Activated CD4-positive, alpha-beta T cell treated with anti-CD3 and anti-CD28 coated beads, Interleukin-2, amount 10 ng/mL, durations not matched to agents 24 days and 14 days (primary cell): ENCODE data around the gene CAV2. TPM values are rescaled to one million over a fixed set of nuclear protein-coding genes. Genes with fewer than 3 reads are reported as not detected.
A peak's percentile ranks its signal among the peaks of the same experiment; 100 is the strongest.

Source experiments
- DNase-seq: peaks from one replicate; pipeline ENCODE4 v3.0.0; 2022
- H3K27ac Mint-ChIP-seq: one replicate; pipeline ENCODE4 v1.8.0; 2022; ENCODE audit warnings: mild to moderate bottlenecking, mixed read lengths
- H3K27me3 Mint-ChIP-seq: one replicate; pipeline ENCODE4 v1.8.0; 2022; ENCODE audit warnings: mixed read lengths
- H3K36me3 Mint-ChIP-seq: one replicate; pipeline ENCODE4 v1.8.0; 2022; ENCODE audit warnings: low read depth, mild to moderate bottlenecking, mixed read lengths
- H3K4me1 Mint-ChIP-seq: one replicate; pipeline ENCODE4 v1.8.0; 2021; ENCODE audit warnings: mixed read lengths
- H3K4me3 Mint-ChIP-seq: one replicate; pipeline ENCODE4 v1.8.0; 2022; ENCODE audit warnings: mild to moderate bottlenecking, moderate library complexity, mixed read lengths
- H3K9me3 Mint-ChIP-seq: one replicate; pipeline ENCODE4 v1.8.0; 2021; ENCODE audit warnings: mixed read lengths
- intact Hi-C: fragments of 100-400 bp; cut with micrococcal nuclease; formaldehyde crosslinking; loops from one replicate; pipeline ENCODE4 v1.15.1; 2023
- total RNA-seq: library from RNA; stranded (reverse); gene quantifications from 2 replicates; pipeline ENCODE4 v1.2.3, GENCODE V29; 2022

Gene CAV2, protein sequence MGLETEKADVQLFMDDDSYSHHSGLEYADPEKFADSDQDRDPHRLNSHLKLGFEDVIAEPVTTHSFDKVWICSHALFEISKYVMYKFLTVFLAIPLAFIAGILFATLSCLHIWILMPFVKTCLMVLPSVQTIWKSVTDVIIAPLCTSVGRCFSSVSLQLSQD
- not detected in 2 replicates for total RNA-seq

GRCh38 chr7:116499168-116500077 is at the start of gene CAV2:
TSS of gene CAV2 (plus strand) at chr7:116499738. CDS start at chr7:116499782, 44 bp downstream.
- no peak for DNase-seq
- Mint-ChIP-seq H3K36me3 (no peaks in the 10 kb centered on the region), H3K9me3 (no peaks in the 10 kb centered on the region), H3K27ac (no peak within 1 kb of the TSS), H3K27me3 (peaks cover 56% of the 10 kb centered on the region), H3K4me1 (peaks cover 9% of the 10 kb centered on the region), H3K4me3 (peak within 1 kb of the TSS; percentile 45)
- intact Hi-C loops = loop anchor here (1.0 kb wide), 1 partner anchor 27 kb away; no protein-coding TSS in a partner anchor

DNA sequence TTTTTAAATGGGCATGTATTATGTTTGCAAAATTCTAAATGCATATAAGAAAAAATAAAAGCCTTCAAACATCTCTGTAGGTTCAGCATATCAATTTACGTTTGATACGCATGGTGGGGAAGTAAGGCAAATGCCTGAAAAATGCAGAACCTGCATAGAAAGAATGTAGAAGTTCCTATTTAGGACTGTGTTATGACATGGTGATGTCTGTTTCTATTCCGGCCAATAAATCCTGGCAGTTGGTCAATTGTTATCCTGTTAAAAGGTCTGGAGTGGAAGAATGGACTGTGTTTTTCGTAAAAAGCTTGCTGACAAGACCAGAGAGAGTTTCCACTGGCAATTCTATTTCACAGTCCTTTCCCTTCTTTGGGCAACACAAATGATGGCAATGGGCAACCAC is 49.6 kb upstream of the CAV2 start:
- DNase-seq = no peak
- Mint-ChIP-seq H3K4me1 (no peaks in the 10 kb centered on the region), H3K9me3 (no peaks in the 10 kb centered on the region), H3K4me3 (no peak overlapping the region), H3K27me3 (peaks cover 7% of the 10 kb centered on the region), H3K27ac (no peak overlapping the region), H3K36me3 (no peaks in the 10 kb centered on the region)
- intact Hi-C loops = no loop called here

GRCh38 chr7:116451957-116452729 is 47.4 kb upstream of the CAV2 start:
- Mint-ChIP-seq H3K9me3 (no peaks in the 10 kb centered on the region), H3K27me3 (peaks cover 2% of the 10 kb centered on the region), H3K4me3 (no peak overlapping the region), H3K36me3 (no peaks in the 10 kb centered on the region), H3K4me1 (no peaks in the 10 kb centered on the region), H3K27ac (no peak overlapping the region)
- no peak for DNase-seq
- intact Hi-C loops = no loop called here

- Mint-ChIP-seq H3K36me3 (no peaks in the 10 kb centered on the region), H3K27me3 (no peaks in the 10 kb centered on the region), H3K4me1 (no peaks in the 10 kb centered on the region), H3K4me3 (no peak overlapping the region), H3K9me3 (no peaks in the 10 kb centered on the region), H3K27ac (no peak overlapping the region)
- no peak for DNase-seq
- intact Hi-C loops = no loop called here
Observed at GRCh38 chr7:116454377-116454776, 45.2 kb upstream of the CAV2 start.

GRCh38 chr7:116455009-116455408 is 44.5 kb upstream of the CAV2 start:
- Mint-ChIP-seq H3K27ac (no peak overlapping the region), H3K9me3 (no peaks in the 10 kb centered on the region), H3K36me3 (no peaks in the 10 kb centered on the region), H3K4me1 (no peaks in the 10 kb centered on the region), H3K27me3 (no peaks in the 10 kb centered on the region), H3K4me3 (no peak overlapping the region)
- intact Hi-C loops = no loop called here
- DNase-seq = no peak

DNA sequence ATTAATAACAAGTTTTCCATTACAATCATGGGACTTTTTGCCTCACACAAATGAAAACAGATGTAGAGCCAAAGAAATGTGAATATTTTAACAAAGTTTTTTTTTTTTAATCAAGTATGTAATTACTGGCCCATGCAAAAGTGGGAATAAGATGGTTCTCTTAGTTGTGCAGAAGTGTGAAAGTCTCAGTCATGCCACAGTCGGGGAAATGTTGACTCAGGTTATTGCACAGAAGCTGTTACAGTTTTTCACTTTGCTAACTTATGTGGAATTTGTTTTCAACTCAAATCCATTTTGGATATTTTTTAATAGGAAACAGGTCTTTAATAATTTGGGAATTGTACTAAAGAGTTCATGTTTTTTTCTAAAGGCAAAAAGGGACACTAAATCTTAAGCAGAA is 44.0 kb upstream of the CAV2 start:
- H3K9me3 Mint-ChIP-seq = no peaks in the 10 kb centered on the region
- no peaks in the 10 kb centered on the region for H3K36me3 Mint-ChIP-seq
- H3K4me1 Mint-ChIP-seq = no peaks in the 10 kb centered on the region
- intact Hi-C loops = no loop called here
- H3K27ac Mint-ChIP-seq = no peak overlapping the region
- no peaks in the 10 kb centered on the region for H3K27me3 Mint-ChIP-seq
- no peak for DNase-seq
- H3K4me3 Mint-ChIP-seq = no peak overlapping the region

DNA sequence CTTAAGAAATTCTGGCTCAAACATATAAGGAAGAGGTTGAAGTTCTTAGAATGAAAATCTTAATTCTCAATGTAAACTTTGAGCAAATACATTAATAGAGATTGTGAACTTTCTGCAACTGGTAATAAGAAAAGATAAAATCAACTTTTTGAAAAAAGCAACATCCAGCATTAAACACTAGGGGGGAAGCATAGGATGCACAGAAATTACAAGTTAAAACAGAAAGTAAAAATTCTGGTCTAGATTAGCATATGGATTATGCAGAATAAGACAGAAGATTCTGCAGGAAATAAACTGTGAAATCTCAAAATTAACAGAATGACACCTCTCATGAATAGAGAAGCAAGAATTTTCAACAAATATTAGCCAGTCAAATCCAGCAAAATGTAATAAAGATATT is 38.0 kb upstream of the CAV2 start:
- Mint-ChIP-seq H3K4me3 (no peak overlapping the region), H3K36me3 (no peaks in the 10 kb centered on the region), H3K27ac (no peak overlapping the region), H3K4me1 (no peaks in the 10 kb centered on the region), H3K9me3 (no peaks in the 10 kb centered on the region), H3K27me3 (peaks cover 6% of the 10 kb centered on the region)
- no peak for DNase-seq
- intact Hi-C loops = no loop called here

GRCh38 chr7:116463956-116464355 is 35.6 kb upstream of the CAV2 start:
- Mint-ChIP-seq H3K36me3 (no peaks in the 10 kb centered on the region), H3K4me1 (no peaks in the 10 kb centered on the region), H3K9me3 (no peaks in the 10 kb centered on the region), H3K27me3 (peaks cover 6% of the 10 kb centered on the region), H3K4me3 (no peak overlapping the region), H3K27ac (no peak overlapping the region)
- DNase-seq = no peak
- intact Hi-C loops = no loop called here

- no peak for DNase-seq
- H3K4me1 Mint-ChIP-seq = no peaks in the 10 kb centered on the region
- intact Hi-C loops = no loop called here
- H3K27me3 Mint-ChIP-seq = peaks cover 6% of the 10 kb centered on the region
- H3K27ac Mint-ChIP-seq = no peak overlapping the region
- H3K36me3 Mint-ChIP-seq = no peaks in the 10 kb centered on the region
- no peak overlapping the region for H3K4me3 Mint-ChIP-seq
- no peaks in the 10 kb centered on the region for H3K9me3 Mint-ChIP-seq
Observed at GRCh38 chr7:116464375-116464774, 35.2 kb upstream of the CAV2 start.

DNA sequence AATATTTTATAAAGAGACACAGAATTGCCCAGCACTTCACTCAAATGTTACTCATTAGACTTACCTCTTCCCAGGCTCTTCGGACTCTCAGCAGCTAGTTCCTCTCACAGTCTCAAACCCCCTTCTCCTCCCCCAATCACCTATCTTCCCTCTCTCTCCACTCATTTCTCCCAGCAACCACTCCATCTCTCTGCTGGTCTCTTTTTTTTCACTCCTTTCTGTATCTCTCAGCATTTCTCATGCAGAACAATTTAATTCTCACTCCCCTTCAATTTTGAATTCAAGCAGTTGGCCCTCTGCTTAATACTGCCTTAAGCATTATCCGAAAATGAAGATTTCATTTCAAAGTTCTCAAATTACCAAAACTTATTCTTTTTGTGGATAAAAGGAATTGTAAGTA is 34.4 kb upstream of the CAV2 start:
- H3K9me3 Mint-ChIP-seq = no peaks in the 10 kb centered on the region
- no peaks in the 10 kb centered on the region for H3K4me1 Mint-ChIP-seq
- intact Hi-C loops = no loop called here
- no peak overlapping the region for H3K27ac Mint-ChIP-seq
- no peaks in the 10 kb centered on the region for H3K36me3 Mint-ChIP-seq
- H3K27me3 Mint-ChIP-seq = peaks cover 6% of the 10 kb centered on the region
- DNase-seq = no peak
- no peak overlapping the region for H3K4me3 Mint-ChIP-seq

DNA sequence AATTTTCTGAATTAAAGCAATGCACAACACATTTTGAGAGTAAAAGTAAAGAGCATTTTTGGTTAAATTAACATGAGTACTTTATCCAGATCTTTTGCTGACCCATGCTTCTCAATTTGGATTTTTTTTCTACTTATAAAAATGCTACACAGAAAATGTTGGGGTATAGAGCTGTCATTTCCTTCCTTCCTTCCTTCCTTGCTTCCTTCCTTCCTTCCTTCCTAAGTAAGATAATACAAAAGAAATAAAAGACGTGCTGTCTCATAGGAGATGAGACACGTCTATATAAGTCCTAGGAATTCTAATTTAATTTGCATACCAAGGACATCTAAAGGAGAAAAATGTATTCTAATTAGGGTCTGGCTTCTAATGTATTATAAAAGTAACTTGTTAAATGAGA is 31.0 kb upstream of the CAV2 start:
- Mint-ChIP-seq H3K27ac (no peak overlapping the region), H3K4me3 (no peak overlapping the region)
- intact Hi-C loops = no loop called here

DNA sequence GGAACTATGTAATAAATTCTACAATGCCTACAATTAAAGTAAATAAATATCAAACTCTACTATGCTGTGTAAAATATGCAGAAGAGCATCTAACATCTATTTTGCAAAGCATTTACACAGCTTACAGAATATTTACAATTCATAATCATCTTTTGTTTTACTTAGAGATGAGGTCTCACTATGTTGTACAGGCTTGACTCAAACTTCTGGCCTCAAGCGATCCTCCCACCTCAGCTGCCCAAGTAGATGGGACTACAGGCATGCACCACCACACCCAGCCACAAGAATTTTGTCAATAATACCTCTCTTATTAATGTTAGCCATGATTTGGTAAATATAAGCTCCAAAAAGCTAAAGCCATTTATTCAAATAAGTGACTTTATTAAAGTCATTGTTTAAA is 21.9 kb upstream of the CAV2 start:
- peaks cover 6% of the 10 kb centered on the region for H3K27me3 Mint-ChIP-seq
- no peak overlapping the region for H3K27ac Mint-ChIP-seq
- H3K4me3 Mint-ChIP-seq = no peak overlapping the region
- H3K36me3 Mint-ChIP-seq = no peaks in the 10 kb centered on the region
- no peaks in the 10 kb centered on the region for H3K4me1 Mint-ChIP-seq
- peaks cover 4% of the 10 kb centered on the region for H3K9me3 Mint-ChIP-seq
- intact Hi-C loops = no loop called here
- no peak for DNase-seq

More for the DNA sequence above, 31.0 kb upstream of the CAV2 start:
- Mint-ChIP-seq H3K27me3 (peaks cover 6% of the 10 kb centered on the region), H3K36me3 (no peaks in the 10 kb centered on the region), H3K4me1 (no peaks in the 10 kb centered on the region), H3K9me3 (no peaks in the 10 kb centered on the region)
- DNase-seq = no peak

GRCh38 chr7:116478834-116479233 is 20.7 kb upstream of the CAV2 start:
- H3K27me3 Mint-ChIP-seq = peaks cover 11% of the 10 kb centered on the region
- DNase-seq = no peak

More at GRCh38 chr7:116478834-116479233, 20.7 kb upstream of the CAV2 start:
- no peak overlapping the region for H3K4me3 Mint-ChIP-seq
- peaks cover 4% of the 10 kb centered on the region for H3K9me3 Mint-ChIP-seq
- no peak overlapping the region for H3K27ac Mint-ChIP-seq
- intact Hi-C loops = no loop called here
- no peaks in the 10 kb centered on the region for H3K36me3 Mint-ChIP-seq
- H3K4me1 Mint-ChIP-seq = no peaks in the 10 kb centered on the region
